Measurements from ENCODE around the gene SPAG17.

The SPAG17 gene

DNA sequence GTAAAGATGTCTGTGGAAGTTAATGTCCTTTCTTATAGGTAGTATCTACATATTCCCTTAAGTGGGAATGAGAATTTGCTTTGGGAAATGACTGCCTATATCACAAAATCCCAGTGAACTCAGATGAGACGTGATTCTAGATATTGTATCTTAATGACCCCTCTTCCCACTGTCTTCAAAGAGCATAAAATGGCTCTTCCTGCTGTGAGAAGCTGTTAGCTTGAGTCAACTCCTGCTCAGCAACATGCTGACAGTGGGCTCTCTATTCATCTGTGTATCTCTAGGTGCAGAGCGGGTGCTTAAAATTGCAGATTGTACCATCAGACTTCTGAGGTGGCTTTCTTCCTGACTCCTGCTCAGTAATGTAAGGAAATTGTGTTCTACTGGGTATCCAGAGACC lies 100.6 kb downstream of the SPAG17 start:
- TF ChIP-seq, protein P1, sequence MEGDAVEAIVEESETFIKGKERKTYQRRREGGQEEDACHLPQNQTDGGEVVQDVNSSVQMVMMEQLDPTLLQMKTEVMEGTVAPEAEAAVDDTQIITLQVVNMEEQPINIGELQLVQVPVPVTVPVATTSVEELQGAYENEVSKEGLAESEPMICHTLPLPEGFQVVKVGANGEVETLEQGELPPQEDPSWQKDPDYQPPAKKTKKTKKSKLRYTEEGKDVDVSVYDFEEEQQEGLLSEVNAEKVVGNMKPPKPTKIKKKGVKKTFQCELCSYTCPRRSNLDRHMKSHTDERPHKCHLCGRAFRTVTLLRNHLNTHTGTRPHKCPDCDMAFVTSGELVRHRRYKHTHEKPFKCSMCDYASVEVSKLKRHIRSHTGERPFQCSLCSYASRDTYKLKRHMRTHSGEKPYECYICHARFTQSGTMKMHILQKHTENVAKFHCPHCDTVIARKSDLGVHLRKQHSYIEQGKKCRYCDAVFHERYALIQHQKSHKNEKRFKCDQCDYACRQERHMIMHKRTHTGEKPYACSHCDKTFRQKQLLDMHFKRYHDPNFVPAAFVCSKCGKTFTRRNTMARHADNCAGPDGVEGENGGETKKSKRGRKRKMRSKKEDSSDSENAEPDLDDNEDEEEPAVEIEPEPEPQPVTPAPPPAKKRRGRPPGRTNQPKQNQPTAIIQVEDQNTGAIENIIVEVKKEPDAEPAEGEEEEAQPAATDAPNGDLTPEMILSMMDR (IDR thresholded peaks at IDR 0.05; ENCODE audit: low read depth, low read length) = no peak
- no peak overlapping the region for H3K4me3 ChIP-seq (ENCODE audit: low read depth, low read length)

DNA sequence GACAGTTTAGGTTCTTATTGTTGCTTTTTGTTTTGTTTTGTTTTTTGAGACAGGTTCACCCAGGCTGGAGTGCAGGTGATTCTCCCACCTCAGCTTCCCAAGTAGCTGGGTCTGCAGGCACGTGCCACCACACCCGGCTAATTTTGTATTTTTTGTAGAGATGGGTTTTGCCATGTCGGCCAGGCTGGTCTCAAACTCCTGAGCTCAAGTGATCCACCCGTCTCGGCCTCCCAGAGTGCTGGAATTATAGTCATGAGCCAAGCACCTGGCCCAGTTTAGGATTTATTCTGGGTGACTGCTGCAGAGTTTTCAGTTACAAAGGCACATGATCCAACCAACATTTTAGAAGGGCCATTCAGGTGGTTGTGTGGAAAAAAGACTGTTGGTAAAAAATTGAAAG lies 102.0 kb downstream of the SPAG17 start:
- H3K4me3 ChIP-seq (ENCODE audit: low read depth, low read length) = no peak overlapping the region
- TF ChIP-seq, protein P1 (IDR thresholded peaks at IDR 0.05; ENCODE audit: low read depth, low read length) = no peak

DNA sequence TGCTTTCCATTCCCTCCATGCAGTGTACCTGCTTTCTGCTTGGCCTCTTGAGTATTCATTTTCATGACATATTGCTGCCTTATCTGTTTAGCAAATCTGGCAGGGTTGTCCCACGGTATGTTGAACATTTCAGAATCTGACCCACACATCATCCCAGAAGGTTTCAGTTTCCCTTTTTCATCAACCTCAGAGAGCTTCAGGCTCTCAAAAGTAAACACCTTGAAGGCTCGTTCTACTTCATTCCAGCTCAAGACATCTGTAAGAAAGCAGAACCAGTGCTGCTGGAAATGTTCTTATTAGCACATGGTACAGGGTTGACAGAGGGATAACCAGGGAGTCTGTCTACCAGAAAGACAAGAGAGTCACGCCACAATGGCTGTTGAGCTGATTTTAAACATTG lies 103.6 kb downstream of the SPAG17 start:
- TF ChIP-seq, protein P1 (IDR thresholded peaks at IDR 0.05; ENCODE audit: low read depth, low read length) = no peak
- no peak overlapping the region for H3K4me3 ChIP-seq (ENCODE audit: low read depth, low read length)

DNA sequence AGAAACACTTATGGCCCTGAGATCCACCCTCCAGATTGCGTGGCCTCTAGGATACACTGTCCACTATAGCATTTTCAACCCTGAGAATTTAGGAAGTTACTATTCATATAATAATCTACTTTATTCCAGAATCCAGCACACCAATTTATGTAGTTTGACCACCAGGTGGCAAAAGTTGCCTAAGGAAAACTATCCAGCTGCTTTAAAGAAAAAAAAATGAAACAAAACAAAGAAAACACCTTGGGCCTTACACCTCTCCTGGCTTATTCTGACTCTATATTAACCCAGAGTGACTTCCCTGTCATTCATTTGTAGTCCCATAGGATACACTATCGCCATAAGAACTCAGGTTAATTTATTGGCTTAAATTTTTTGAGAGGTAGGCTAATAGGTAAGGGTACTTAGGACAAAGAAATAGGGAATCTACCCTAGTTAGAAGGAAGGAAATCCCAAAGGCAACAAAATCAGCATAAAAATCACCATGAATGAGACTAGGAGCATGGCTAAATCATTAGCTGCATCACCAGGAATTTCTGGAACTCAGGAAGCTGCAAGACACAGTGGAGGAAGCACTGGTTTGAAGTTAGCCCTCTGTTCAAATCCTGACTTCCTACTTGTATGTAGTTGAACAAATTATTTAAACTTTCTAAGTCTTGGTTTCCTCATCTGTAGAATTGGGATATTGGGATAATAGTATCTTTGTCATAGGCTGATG lies 107.5 kb downstream of the SPAG17 start:
- H3K4me3 ChIP-seq (ENCODE audit: low read depth, low read length) = no peak overlapping the region
- TF ChIP-seq, protein P1 (IDR thresholded peaks at IDR 0.05; ENCODE audit: low read depth, low read length) = no peak

DNA sequence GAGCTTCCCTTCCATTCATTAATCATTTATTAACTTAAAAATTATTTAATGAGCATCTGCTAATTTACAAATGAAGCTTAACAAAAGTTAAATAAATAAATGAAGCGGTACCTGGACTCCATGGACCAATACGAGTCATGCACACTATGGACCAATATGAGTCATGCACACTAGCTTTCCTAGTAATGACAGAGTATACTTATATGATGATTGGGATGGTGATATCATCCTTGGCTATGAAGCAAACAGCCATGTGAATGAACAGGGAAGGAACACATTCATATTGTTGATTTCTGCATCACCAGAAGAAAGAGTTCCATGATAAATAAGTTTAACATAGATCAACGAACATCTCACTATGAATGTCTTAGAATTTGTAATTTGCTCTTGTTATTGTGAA lies 109.9 kb downstream of the SPAG17 start:
- TF ChIP-seq, protein P1 (IDR thresholded peaks at IDR 0.05; ENCODE audit: low read depth, low read length) = no peak

DNA sequence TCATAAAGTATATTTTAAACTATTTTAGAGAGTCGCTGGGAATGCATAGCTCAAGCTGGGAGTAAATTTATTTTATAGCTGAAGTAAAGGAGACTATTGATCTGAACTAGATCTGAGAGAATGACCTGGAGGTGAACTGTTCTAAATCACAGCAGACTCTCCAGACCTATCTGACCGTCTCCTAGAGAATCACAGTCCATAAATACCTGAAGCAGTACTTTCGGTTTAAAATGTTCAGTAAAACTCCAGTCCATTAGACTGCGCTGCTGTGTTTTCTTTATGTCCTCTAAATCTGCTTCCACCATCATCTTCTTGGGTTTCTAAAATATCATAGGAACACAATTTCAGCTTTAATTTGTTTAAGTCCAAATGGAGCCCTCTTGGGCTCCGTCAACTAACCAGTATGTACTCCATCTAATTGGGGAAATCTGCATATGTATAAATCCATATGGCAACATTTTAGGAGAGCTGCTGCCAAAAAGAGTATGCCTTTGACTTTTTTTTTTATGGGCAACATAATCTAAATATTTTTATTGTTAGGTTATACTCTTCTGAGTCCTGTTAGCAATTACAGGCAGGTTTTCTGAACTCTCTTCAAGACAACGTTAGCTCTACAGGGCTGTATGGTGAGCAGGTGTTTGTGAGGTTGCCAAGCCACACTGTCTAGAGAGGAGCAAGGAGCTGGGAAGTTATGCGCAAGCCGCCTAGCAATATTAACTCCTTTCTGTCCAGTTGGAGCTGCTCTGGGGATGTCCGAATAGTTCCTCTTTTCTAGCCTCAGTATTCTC lies 111.2 kb downstream of the SPAG17 start:
- H3K4me3 ChIP-seq (ENCODE audit: low read depth, low read length) = no peak overlapping the region
- TF ChIP-seq, protein P1 (IDR thresholded peaks at IDR 0.05; ENCODE audit: low read depth, low read length) = no peak

More for the DNA sequence above, 109.9 kb downstream of the SPAG17 start:
- H3K4me3 ChIP-seq (ENCODE audit: low read depth, low read length) = no peak overlapping the region

DNA sequence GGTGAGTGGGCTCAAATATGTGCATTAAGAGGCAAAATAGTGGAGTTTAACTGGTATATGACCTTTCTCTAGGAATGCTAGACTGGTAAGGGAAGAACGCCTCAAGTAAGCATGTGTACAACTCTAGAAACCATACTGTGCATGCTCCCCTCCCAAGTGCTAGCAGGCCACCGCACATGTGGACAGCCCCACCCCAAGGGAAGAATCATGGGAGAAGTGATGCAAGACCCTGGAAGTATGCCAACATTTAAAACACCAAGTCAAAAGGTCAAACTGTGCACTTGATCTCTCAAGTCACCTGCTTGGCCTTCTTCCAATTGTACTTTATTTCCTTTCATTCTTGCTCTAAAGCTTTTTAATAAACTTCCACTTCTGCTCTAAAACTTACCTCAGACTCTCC lies 135.0 kb downstream of the SPAG17 start:
- no peak overlapping the region for H3K4me3 ChIP-seq (ENCODE audit: low read depth, low read length)
- TF ChIP-seq, protein P1 (IDR thresholded peaks at IDR 0.05; ENCODE audit: low read depth, low read length) = no peak
